GM18951 (cell line): ENCODE data around the gene TSPEAR.
"Not testable (repeated sequence)": the region's sequence is repeated elsewhere in the genome, so short reads cannot be mapped to it uniquely, and the experiment has no call there.

Experiments used
- POLR2A ChIP-seq: IDR thresholded peaks from 4 replicates; pipeline ENCODE4 v1.6.1; 2011; ENCODE audit warnings: mild to moderate bottlenecking; ENCODE audit not compliant: insufficient read length, insufficient read depth; ENCODE audit errors: extremely low read depth
- in situ Hi-C: fragments of 300-500 bp; cut with MboI; formaldehyde crosslinking; loops from one replicate; pipeline ENCODE4 v1.12.0; 2022; ENCODE audit warnings: low sequenced_read_pairs, mixed read lengths, inconsistent platforms; ENCODE audit not compliant: unreplicated experiment

The TSPEAR gene

DNA sequence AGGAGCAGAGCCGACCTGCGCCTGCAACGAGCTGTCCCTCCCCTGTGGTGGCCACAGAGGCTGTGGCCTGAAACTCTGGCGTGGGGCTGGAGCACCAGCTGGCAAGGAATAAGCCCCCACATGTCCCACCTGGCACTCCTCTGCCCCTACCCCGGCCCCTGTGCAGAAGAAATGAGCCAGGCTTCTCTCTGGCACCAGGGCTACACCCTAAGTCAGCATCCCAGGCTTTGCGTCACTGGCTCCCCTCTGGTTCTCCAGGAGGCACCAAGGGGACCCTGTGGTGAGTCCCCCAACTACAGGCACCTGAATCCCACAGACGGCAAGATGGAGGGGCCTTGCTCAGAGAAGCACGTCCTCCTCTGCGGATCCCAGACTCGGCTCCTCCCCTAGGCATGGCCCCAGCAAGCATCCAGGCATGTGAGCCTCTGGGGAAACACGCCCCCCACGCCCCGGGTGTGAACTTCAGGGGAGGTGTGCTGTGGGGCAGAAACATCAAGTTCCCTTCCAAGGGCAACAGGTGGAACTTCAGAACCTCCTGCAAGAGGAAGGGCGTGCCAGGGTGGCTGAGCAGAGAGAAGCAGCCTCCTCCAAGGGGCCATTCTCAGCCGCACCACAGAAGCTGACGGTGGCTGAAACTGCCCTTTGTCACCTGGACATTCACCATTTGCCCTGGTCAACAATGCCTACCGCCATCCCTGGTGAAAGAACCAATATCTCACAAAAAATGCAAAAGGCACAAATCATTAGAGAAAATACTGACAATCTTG, 108.1 kb downstream of the TSPEAR start:
- in situ Hi-C loops: no loop called here
- no peak for TF ChIP-seq POLR2A

DNA sequence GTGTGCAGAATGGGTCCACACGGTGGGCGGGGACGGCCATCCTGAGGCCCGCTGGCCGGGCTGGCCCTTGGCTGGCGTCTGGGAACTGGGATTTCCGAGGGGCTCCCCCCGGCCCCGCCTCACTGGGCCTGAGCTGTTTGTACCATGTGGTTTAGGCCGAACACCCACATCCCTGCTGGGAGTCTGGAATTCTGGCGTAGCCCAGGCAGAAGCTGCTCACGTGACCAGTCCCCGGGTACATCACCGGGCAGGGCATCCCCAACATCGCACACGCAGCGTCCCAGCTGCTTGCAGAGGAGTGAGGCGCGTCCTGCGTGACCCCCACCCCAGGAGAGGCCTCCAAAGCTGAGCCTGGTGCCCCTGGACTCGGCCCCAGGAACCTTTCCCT, 108.9 kb downstream of the TSPEAR start:
- in situ Hi-C loops: no loop called here
- TF ChIP-seq POLR2A: no peak

DNA sequence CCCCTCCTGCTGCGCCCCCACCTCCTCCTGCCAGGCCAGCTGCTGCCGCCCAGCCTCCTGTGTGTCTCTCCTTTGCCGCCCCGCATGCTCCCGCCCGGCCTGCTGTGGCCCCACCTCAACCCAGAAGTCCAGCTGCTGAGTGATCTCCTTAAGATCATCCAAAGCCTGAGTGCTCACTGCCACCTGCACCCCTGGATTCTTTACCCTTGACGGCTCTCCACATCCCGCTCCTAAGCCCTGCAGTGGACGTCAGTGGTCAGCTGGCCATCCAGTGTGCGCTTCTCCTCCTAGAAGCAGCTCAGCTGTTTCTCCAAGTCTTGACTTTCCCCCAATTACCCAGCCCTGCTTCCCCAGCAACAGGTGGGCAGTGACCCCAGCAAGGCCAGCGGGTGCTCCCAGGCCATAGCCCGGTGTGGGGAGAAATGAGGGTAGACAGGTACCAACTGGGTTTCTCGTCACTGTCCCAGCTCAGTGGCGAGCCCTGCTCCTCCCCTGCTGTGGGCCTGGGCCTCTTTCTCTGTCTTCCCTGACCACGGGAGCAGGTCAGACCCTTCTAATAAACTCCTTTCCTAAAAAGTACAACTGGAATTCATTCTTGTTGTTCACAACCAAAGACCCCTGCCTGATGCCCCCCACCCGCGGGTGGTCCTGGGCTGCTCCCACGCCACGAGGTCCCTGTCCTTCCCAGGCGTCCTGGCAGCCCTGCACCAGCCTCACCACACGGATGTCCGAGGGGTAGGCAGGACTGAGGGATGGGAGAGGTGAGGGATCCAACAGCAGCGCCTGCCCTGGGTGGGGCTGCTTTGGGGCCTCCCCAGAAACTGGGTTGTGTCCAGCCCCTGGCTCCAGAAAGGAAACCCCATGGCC, 109.5 kb downstream of the TSPEAR start:
- no peak for TF ChIP-seq POLR2A
- in situ Hi-C loops: no loop called here

DNA sequence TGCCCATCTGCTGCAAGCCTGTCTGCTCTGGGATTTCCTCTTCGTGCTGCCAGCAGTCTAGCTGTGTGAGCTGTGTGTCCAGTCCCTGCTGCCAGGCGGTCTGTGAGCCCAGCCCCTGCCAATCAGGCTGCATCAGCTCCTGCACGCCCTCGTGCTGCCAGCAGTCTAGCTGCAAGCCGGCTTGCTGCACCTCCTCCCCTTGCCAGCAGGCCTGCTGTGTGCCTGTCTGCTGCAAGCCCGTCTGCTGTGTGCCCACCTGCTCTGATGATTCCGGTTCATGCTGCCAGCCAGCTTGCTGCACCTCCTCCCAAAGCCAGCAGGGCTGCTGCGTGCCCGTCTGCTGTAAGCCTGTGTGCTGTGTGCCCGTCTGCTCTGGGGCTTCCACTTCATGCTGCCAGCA, 110.3 kb downstream of the TSPEAR start:
- in situ Hi-C loops: not testable (repeated sequence)

DNA sequence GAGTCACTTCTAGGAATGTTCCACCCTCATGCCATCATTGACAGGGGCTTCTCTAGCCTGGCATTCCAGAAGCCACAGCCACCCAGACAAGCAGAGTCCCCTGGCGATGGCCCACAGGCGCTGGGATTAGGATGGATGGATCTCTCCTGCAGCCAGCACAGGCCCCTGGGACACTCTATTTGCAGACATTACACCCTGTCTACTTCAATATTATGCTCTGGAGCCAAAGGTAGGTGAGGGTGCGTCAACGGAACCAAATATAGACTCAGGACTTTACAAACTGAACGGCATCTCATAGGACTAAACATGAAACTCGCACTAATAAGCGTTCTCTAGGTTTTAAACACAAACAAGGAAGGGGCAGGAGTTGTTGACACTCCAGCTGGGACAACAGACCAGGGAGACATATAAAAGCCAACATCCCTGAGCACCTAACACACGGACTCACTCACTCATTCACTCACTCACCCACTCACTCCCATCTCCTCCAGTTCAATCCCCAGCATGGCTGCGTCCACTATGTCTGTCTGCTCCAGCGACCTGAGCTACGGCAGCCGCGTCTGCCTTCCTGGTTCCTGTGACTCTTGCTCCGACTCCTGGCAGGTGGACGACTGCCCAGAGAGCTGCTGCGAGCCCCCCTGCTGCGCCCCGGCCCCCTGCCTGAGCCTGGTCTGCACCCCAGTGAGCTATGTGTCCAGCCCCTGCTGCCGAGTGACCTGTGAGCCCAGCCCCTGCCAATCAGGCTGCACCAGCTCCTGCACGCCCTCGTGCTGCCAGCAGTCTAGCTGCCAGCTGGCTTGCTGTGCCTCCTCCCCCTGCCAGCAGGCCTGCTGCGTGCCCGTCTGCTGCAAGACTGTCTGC, 111.0 kb downstream of the TSPEAR start, which contains the start of gene KRTAP10-7:
Gene KRTAP10-7 (plus strand): TSS at position 480 of the 861 bp plus-strand sequence. CDS start 25 bp downstream, at position 505.
- in situ Hi-C loops: not testable (repeated sequence)

DNA sequence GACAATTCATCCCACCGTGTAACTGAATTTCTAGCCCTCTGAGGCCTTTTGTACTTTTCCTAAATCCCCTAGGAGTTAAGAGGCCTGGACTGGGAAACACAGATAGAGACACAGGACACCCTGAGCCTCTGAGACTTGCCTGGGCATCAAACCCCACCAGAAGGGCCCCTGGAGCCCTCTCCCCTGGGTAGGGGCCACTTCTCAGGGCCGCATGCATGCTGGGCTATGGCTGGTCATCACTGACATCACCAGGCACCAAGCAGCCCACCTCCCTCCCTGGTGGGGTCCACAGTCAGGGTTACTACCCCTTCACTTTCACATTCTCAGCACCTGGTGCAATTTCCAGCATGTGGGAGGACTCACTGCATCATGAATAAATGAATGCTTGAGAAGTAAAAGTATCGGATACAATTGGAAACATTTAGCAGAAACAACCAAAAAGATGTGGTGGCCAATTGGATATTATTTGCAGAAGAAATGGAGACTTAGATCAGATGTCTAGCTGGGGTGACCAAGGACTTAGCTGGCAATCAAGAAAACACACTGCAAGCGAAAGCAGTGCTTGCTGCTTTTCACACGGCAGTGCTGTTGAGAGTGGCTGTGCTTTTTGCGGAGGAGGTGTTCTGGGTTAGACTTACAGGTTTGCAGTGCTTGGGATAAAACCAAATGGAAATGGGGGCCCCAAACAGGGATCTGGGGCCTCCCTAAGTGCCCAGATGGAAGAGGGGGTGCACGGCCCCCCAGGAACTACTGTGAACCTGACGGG, 111.9 kb downstream of the TSPEAR start:
- TF ChIP-seq POLR2A: no peak
- in situ Hi-C loops: no loop called here

DNA sequence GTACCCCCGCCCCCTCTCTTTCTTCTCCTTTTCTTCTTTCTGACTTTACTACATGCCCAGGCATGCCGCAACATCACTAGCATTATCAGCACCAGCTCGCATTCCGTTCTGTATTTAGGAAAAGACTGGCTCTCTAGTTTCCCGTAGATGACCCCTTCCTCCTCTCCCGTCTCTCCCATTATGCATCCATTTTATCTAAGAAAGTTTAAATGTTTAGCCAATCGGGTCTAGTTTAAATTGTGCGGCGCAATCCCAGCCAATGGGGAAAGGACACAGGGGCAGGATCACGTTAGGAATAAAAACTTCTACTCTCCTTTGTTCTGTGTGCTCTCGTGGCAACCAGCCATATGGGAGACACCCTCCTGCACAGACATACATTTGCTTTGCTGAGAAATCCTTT, 113.3 kb downstream of the TSPEAR start:
- no peak for TF ChIP-seq POLR2A
- in situ Hi-C loops: no loop called here

DNA sequence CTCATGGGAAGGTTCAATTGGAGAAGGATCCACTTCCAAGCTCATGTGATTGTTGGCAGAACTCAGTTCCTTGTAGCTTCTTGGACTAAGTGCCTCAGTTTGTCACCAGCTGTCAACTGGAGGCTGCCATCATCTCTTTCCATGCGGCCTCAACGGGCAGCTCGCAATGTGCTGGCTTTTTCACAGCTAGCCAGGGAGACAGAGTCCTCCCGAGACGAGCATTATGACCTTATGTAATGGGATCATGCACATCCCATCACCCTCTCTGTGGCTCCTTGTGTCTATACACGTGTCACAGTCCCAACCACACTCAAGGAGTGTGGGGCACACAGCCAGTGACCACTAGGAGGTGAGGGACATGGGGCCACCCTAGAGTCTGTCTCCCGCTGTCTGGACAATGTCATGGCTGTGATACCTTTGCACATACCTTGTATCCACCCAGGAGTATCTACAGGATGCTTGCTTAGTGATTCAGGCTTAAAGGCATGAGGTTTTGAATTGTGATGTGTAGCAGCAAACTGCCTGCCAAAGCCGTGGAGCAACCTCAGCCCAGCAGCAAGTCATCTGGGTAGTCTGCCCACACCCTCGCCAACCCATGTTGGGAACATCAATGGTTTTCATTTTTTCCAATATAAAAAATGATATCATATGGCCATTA, 115.2 kb downstream of the TSPEAR start:
- no peak for TF ChIP-seq POLR2A
- in situ Hi-C loops: no loop called here

DNA sequence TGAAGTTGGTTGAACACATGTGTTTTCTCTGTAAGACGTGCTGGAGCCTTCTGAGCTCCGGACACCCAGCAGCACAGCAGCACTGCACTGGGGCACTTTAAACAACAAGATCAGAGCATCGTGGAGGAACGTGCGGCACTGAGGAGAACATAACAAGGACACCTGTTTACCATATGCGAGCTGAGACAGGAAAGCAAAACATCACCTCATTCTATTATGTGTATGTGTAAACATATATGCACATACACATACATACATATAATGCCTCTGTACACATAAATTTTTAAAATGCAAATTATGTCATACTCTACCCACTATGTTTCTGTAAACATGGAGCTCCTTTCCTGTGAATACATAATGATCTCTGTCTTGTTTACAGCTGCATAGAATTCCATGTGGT, 115.8 kb downstream of the TSPEAR start:
- in situ Hi-C loops: no loop called here
- TF ChIP-seq POLR2A: no peak

DNA sequence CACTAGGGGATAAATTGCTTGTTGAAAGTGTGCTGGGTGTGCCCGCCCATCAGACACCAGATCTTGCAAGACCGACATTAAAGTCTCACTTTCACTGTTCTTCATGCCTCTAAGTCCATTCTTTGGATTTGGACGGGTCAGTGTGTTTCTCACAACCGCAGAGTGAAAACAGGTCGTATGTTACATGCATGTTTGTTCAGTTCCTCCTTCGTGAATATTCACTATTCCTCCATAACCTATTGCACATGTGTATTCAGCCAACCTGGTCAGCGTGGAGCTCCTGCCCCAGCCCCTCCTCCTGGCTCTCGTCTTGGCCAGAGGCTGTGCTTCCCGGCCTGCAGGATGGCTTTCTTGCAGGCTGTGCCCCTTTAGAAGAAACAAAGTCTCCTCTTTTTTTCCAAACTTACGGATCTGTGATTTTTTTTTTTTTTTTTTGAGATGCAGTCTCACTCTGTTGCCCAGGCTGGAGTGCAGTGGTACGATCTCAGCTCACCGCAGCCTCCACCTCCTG, 116.9 kb downstream of the TSPEAR start:
- in situ Hi-C loops: no loop called here
- TF ChIP-seq POLR2A: no peak

DNA sequence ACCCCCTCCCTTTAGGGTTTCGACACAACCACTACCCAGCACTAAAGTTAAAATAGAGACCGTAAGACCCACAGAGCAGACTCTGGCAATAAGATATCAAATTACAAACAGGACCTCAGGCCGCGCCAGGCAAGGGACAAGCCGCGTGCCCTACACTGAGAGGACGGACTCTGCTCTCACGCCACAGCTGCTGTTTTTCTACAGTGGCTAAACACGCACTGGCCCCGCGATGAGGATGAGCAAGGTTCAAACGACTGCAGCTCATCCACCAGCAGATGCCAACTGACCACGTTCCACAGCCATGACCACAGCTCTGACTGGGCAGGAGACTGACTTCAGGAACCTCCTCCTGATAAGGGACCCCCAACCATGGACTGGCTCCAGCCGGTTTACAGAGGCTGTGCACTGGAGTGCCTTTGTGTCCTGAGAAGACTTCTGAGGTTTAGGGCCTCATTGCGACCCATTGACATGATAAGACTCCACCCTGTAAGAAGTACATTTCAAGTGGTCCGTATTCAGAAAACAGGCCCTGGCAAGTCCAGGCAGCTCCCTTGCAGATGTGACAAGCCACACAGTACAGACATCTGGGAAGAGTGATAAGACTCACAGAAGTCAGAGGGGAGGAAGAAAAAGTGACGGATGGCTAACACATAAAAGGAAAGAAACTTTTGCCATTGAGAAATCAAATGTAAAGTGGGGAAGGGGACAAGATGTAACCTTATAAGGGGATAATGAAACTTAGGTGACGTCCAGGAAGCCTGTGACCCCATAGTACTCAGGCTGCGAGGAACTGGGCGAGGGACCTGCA, 117.6 kb downstream of the TSPEAR start:
- in situ Hi-C loops: no loop called here
- TF ChIP-seq POLR2A: no peak
